IMR-90 (cell line): ENCODE measurements around the gene TMEM74B. TPM values are rescaled to one million over a fixed set of nuclear protein-coding genes. Genes with fewer than 3 reads are reported as not detected.

ENCODE experiments used
- ATAC-seq: fragments of 200-7000 bp; cut with Tn5 transposase; 2 replicates; pipeline ENCODE4 v1.9.1; 2020; ENCODE audit warnings: low read depth, mild to moderate bottlenecking, moderate library complexity
- BruUV-seq: library from RNA; stranded (reverse); fragments of 400-500 nt; replicated peaks from 2 replicates; lab custom pipeline; 2021; lab: Mats Ljungman, UMichigan
- CTCF ChIA-PET: fragments of 300-600 bp; formaldehyde crosslinking; extraction: SDS; loops from one replicate; lab custom pipeline; 2021; ENCODE audit warnings: antibody characterized with exemption; lab: Yijun Ruan, JAX
- POLR2A ChIA-PET: fragments of 300-600 bp; sonication (Branson Sonifier 250); formaldehyde crosslinking; loops from one replicate; lab custom pipeline; 2022; ENCODE audit warnings: antibody characterized with exemption; ENCODE audit not compliant: unreplicated experiment; lab: Charles Lee
- DNase-seq: peaks from one replicate; pipeline ENCODE4 v3.0.0; 2013
- H2AFZ ChIP-seq: replicated peaks from 2 replicates; pipeline ENCODE3; 2013; ENCODE audit warnings: low read length, mild to moderate bottlenecking; ENCODE audit not compliant: poor library complexity
- H2AK5ac ChIP-seq: 2 replicates; pipeline ENCODE4 v1.6.1; 2013; ENCODE audit warnings: low read depth, low read length, inconsistent platforms
- H2AK9ac ChIP-seq: replicated peaks from 2 replicates; pipeline ENCODE3; 2013; ENCODE audit warnings: mild to moderate bottlenecking, low read depth, low read length, moderate library complexity; ENCODE audit not compliant: poor library complexity
- H2BK120ac ChIP-seq: 2 replicates; pipeline ENCODE4 v1.6.1; 2013; ENCODE audit warnings: low read depth, low read length, inconsistent platforms
- H2BK15ac ChIP-seq: 3 replicates; pipeline ENCODE4 v1.6.1; 2013; ENCODE audit warnings: low read depth, low read length, inconsistent platforms
- H2BK20ac ChIP-seq: 2 replicates; pipeline ENCODE4 v1.6.1; 2013; ENCODE audit warnings: low read depth, mild to moderate bottlenecking, inconsistent platforms, low read length, moderate library complexity
- H2BK5ac ChIP-seq: 2 replicates; pipeline ENCODE4 v1.6.1; 2013; ENCODE audit warnings: mild to moderate bottlenecking, low read depth, low read length, inconsistent platforms; ENCODE audit not compliant: poor library complexity, severe bottlenecking
- H3K14ac ChIP-seq: replicated peaks from 2 replicates; pipeline ENCODE4 v1.6.1; 2013; ENCODE audit warnings: low read depth, low read length, inconsistent platforms
- H3K18ac ChIP-seq: 2 replicates; pipeline ENCODE4 v1.6.1; 2013; ENCODE audit warnings: low read depth, low read length, control low read depth
- H3K23ac ChIP-seq: 2 replicates; pipeline ENCODE4 v1.6.1; 2013; ENCODE audit warnings: low read depth, low read length, inconsistent platforms
- H3K27ac ChIP-seq: 2 replicates; pipeline ENCODE4 v1.5.1; 2013; ENCODE audit warnings: mild to moderate bottlenecking, control low read depth, low read length; ENCODE audit not compliant: insufficient read depth
- H3K27me3 ChIP-seq: 2 replicates; pipeline ENCODE4 v1.6.1; 2013; ENCODE audit warnings: low read length; ENCODE audit not compliant: control insufficient read depth, insufficient read depth
- H3K36me3 ChIP-seq: 2 replicates; pipeline ENCODE4 v1.6.1; 2013; ENCODE audit warnings: low read length, mixed read lengths; ENCODE audit not compliant: control insufficient read depth, insufficient read depth
- H3K4ac ChIP-seq: 2 replicates; pipeline ENCODE4 v1.6.1; 2013; ENCODE audit warnings: low read depth, low read length, inconsistent platforms
- H3K4me1 ChIP-seq: 2 replicates; pipeline ENCODE4 v1.6.1; 2013; ENCODE audit warnings: low read length, mixed read lengths; ENCODE audit not compliant: control insufficient read depth, insufficient read depth
- H3K4me2 ChIP-seq: 2 replicates; pipeline ENCODE4 v1.6.1; 2013; ENCODE audit warnings: low read depth, mild to moderate bottlenecking, control low read depth, low read length, moderate library complexity
- H3K4me3 ChIP-seq: 2 replicates; pipeline ENCODE4 v1.5.1; 2013; ENCODE audit warnings: low read depth, mild to moderate bottlenecking, control low read depth, low read length, moderate library complexity; ENCODE audit not compliant: insufficient read depth
- H3K56ac ChIP-seq: 2 replicates; pipeline ENCODE4 v1.6.1; 2013; ENCODE audit warnings: low read length, inconsistent platforms; ENCODE audit not compliant: insufficient read depth; ENCODE audit errors: extremely low read depth
- H3K79me1 ChIP-seq, 2 experiments: 2 replicates each; pipeline ENCODE4 v1.6.1; 2013; ENCODE audit warnings: low read length in 2 of 2, inconsistent platforms in 1 of 2, low read depth in 1 of 2
- H3K9ac ChIP-seq: 2 replicates; pipeline ENCODE4 v1.6.1; 2013; ENCODE audit warnings: low read depth, low read length, control low read depth
- H3K9me1 ChIP-seq: 2 replicates; pipeline ENCODE4 v1.6.1; 2013; ENCODE audit warnings: low read length, inconsistent platforms; ENCODE audit not compliant: insufficient read depth
- H3K9me3 ChIP-seq: 2 replicates; pipeline ENCODE4 v1.6.1; 2013; ENCODE audit warnings: low read length; ENCODE audit not compliant: control insufficient read depth, insufficient read depth
- H4K20me1 ChIP-seq: 2 replicates; pipeline ENCODE4 v1.6.1; 2013; ENCODE audit warnings: low read length, inconsistent platforms; ENCODE audit not compliant: insufficient read depth
- H4K5ac ChIP-seq: 2 replicates; pipeline ENCODE4 v1.6.1; 2013; ENCODE audit warnings: mild to moderate bottlenecking, low read depth, low read length, control low read depth
- H4K8ac ChIP-seq, 2 experiments: 2 replicates each; pipeline ENCODE4 v1.6.1; 2013; ENCODE audit warnings: low read depth in 2 of 2, low read length in 2 of 2, control low read depth in 1 of 2, inconsistent platforms in 1 of 2
- H4K91ac ChIP-seq: 2 replicates; pipeline ENCODE4 v1.6.1; 2013; ENCODE audit warnings: low read depth, low read length, inconsistent platforms; ENCODE audit not compliant: insufficient read depth
- CHD1 ChIP-seq: IDR thresholded peaks from 2 replicates; pipeline ENCODE4 v1.6.1; 2012; ENCODE audit warnings: low read depth, low read length, improper control_type of control experiment
- MXI1 ChIP-seq: IDR thresholded peaks from 2 replicates; pipeline ENCODE4 v1.6.1; 2012; ENCODE audit warnings: low read depth, mild to moderate bottlenecking, low read length, moderate library complexity, borderline replicate concordance
- WGBS, 2 experiments: methylation state at CpG; one replicate each; pipeline versions ENCODE4 v1.1.5 to v1.1.7; 2013; ENCODE audit warnings: missing lambda C conversion rate in 2 of 2; ENCODE audit not compliant: insufficient read length in 1 of 2; ENCODE audit errors: extremely low coverage in 2 of 2; 5-methylcytosine and 5-hydroxymethylcytosine counted together
- dilution Hi-C: fragments of 300-500 bp; cut with HindIII; formaldehyde crosslinking; loops from one replicate; pipeline ENCODE4 v1.14.3; 2018; ENCODE audit warnings: low sequenced_read_pairs; ENCODE audit not compliant: unreplicated experiment
- in situ Hi-C: fragments of 300-500 bp; cut with MboI; formaldehyde crosslinking; loops from 3 replicates; pipeline ENCODE4 v1.14.3; 2019; ENCODE audit warnings: low sequenced_read_pairs, inconsistent platforms, mixed read lengths
- intact Hi-C: fragments of 100-400 bp; cut with micrococcal nuclease; formaldehyde crosslinking; loops from 2 replicates; pipeline ENCODE4 v1.10.0; 2022
- polyA plus RNA-seq, 3 experiments: library from polyadenylated mRNA; depleted of rRNA; stranded (reverse); fragments of >200 nt; gene quantifications; 2 replicates each; pipeline ENCODE4 v1.2.3, GENCODE V29; 2012; ENCODE audit warnings: low replicate concordance in 1 of 3
- total RNA-seq: library from RNA; depleted of rRNA; stranded (reverse); fragments of >200 nt; gene quantifications from 2 replicates; pipeline ENCODE4 v1.2.3, GENCODE V29; 2012

Gene TMEM74B
- total and polyA plus RNA-seq, 2 of the 4 experiments (the other 2 are of a cell fraction), result 0.03 TPM; not detected in 1

- no peak overlapping the region for H2BK20ac ChIP-seq
- no peaks in the 10 kb centered on the region for H3K79me1 ChIP-seq
- H4K20me1 ChIP-seq, result no peaks in the 10 kb centered on the region
- peak overlapping the region; percentile 88 for H2AFZ ChIP-seq
- H3K4me2 ChIP-seq, result peak overlapping the region; percentile 100
- TF ChIP-seq MXI1, result no peak
- TF ChIP-seq CHD1, result no peak
- H3K27me3 ChIP-seq, result peaks cover 8% of the 10 kb centered on the region
- no peak overlapping the region for H2BK120ac ChIP-seq
- no peak overlapping the region for H2AK9ac ChIP-seq
- dilution Hi-C loops, result no loop called here
- H2BK5ac ChIP-seq, result no peak overlapping the region
- no peak overlapping the region for H4K91ac ChIP-seq
- H3K9me1 ChIP-seq, result no peaks in the 10 kb centered on the region
- no peak overlapping the region for H3K56ac ChIP-seq
- intact Hi-C loops, result no loop called here
- BruUV-seq, result no TSS peak
- H2BK15ac ChIP-seq, result no peak overlapping the region; the same call in 2 of the 3 replicates
- peak overlapping the region in 1 of 2 experiments; percentile 4; a peak in 1 of 4 replicates for H4K8ac ChIP-seq
- ATAC-seq (peak; percentile 61), DNase-seq (no peak)
- no peak overlapping the region for H3K14ac ChIP-seq
- POLR2A ChIA-PET, result no interaction called here
- 2% methylated on average over 17 of the region's 30 CpGs; no CpG with 5 or more reads in 1 of the 2 experiments for WGBS, 2 experiments
- peak overlapping the region; percentile 23; the same call in 1 of the 2 replicates for H3K18ac ChIP-seq
- in situ Hi-C loops, result no loop called here
- H3K4ac ChIP-seq, result no peak overlapping the region
- peak overlapping the region; percentile 54; the same call in 1 of the 2 replicates for H4K5ac ChIP-seq
- no peaks in the 10 kb centered on the region for H3K36me3 ChIP-seq
- no peak overlapping the region for H2AK5ac ChIP-seq
- no peak overlapping the region; the same call in 1 of the 2 replicates for H3K27ac ChIP-seq
- no peaks in the 10 kb centered on the region; the same call in 1 of the 2 replicates for H3K9me3 ChIP-seq
- no peaks in the 10 kb centered on the region for H3K4me1 ChIP-seq
- no peak overlapping the region for H3K23ac ChIP-seq
- H3K9ac ChIP-seq, result no peak overlapping the region; the same call in 1 of the 2 replicates
- peak overlapping the region; percentile 86 for H3K4me3 ChIP-seq
- CTCF ChIA-PET, result interaction anchor here (0.6 to 2.3 kb wide), 2 partner anchors 12 to 73 kb away, joined by 3 to 7 read pairs; no protein-coding TSS in a partner anchor
These were observed 40.5 kb upstream of the TMEM74B start for GRCh38 chr20:1225263-1225782.
